ENCODE measurements around the gene NIPBL.

NIPBL gene

GRCh38 chr5:36870399-36871040, 6.0 kb upstream of the NIPBL start:
- Mint-ChIP-seq H3K36me3 (ENCODE audit: low read depth) (peaks cover 3% of the 10 kb centered on the region), H3K4me3 (no peak overlapping the region), H3K9me3 (no peaks in the 10 kb centered on the region), H3K27me3 (ENCODE audit: low read depth) (no peaks in the 10 kb centered on the region), H3K4me1 (ENCODE audit: low read depth) (peaks cover 31% of the 10 kb centered on the region), H3K27ac (peak overlapping the region; percentile 33)

- H3K4me1 Mint-ChIP-seq (ENCODE audit: low read depth): peaks cover 40% of the 10 kb centered on the region
- H3K36me3 Mint-ChIP-seq (ENCODE audit: low read depth): peaks cover 12% of the 10 kb centered on the region
- H3K27me3 Mint-ChIP-seq (ENCODE audit: low read depth): no peaks in the 10 kb centered on the region
- peak overlapping the region; percentile 97 for H3K27ac Mint-ChIP-seq
- H3K9me3 Mint-ChIP-seq: no peaks in the 10 kb centered on the region
- peak overlapping the region; percentile 90 for H3K4me3 Mint-ChIP-seq
These were observed 2.1 kb upstream of the NIPBL start for GRCh38 chr5:36874465-36874864.

- no peaks in the 10 kb centered on the region for H3K27me3 Mint-ChIP-seq (ENCODE audit: low read depth)
- H3K9me3 Mint-ChIP-seq: no peaks in the 10 kb centered on the region
- H3K27ac Mint-ChIP-seq: peak overlapping the region; percentile 97
- H3K4me1 Mint-ChIP-seq (ENCODE audit: low read depth): peaks cover 40% of the 10 kb centered on the region
- H3K36me3 Mint-ChIP-seq (ENCODE audit: low read depth): peaks cover 12% of the 10 kb centered on the region
- H3K4me3 Mint-ChIP-seq: peak overlapping the region; percentile 90
These were observed 1.3 kb upstream of the NIPBL start for GRCh38 chr5:36875051-36875789.

- Mint-ChIP-seq H3K36me3 (ENCODE audit: low read depth) (peaks cover 9% of the 10 kb centered on the region), H3K9me3 (no peaks in the 10 kb centered on the region), H3K4me3 (peak overlapping the region; percentile 90), H3K27me3 (ENCODE audit: low read depth) (no peaks in the 10 kb centered on the region), H3K4me1 (ENCODE audit: low read depth) (peaks cover 37% of the 10 kb centered on the region), H3K27ac (peak overlapping the region; percentile 97)
These were observed 725 bp upstream of the NIPBL start for GRCh38 chr5:36875790-36876298.

GRCh38 chr5:36876965-36877666, 547 bp downstream of the NIPBL start:
- Mint-ChIP-seq H3K36me3 (ENCODE audit: low read depth) (peaks cover 9% of the 10 kb centered on the region), H3K27me3 (ENCODE audit: low read depth) (no peaks in the 10 kb centered on the region), H3K4me1 (ENCODE audit: low read depth) (peaks cover 42% of the 10 kb centered on the region)

GRCh38 chr5:36877667-36878391, 1.3 kb downstream of the NIPBL start:
- H3K9me3 Mint-ChIP-seq: no peaks in the 10 kb centered on the region
- no peaks in the 10 kb centered on the region for H3K27me3 Mint-ChIP-seq (ENCODE audit: low read depth)
- peaks cover 45% of the 10 kb centered on the region for H3K4me1 Mint-ChIP-seq (ENCODE audit: low read depth)
- H3K4me3 Mint-ChIP-seq: peak overlapping the region; percentile 90
- peak overlapping the region; percentile 97 for H3K27ac Mint-ChIP-seq
- peaks cover 9% of the 10 kb centered on the region for H3K36me3 Mint-ChIP-seq (ENCODE audit: low read depth)

More at GRCh38 chr5:36876965-36877666, 547 bp downstream of the NIPBL start:
- peak overlapping the region; percentile 90 for H3K4me3 Mint-ChIP-seq
- H3K27ac Mint-ChIP-seq: peak overlapping the region; percentile 97
- H3K9me3 Mint-ChIP-seq: no peaks in the 10 kb centered on the region

- peaks cover 9% of the 10 kb centered on the region for H3K36me3 Mint-ChIP-seq (ENCODE audit: low read depth)
- H3K4me3 Mint-ChIP-seq: peak overlapping the region; percentile 90
- no peaks in the 10 kb centered on the region for H3K27me3 Mint-ChIP-seq (ENCODE audit: low read depth)
- peak overlapping the region; percentile 97 for H3K27ac Mint-ChIP-seq
- H3K9me3 Mint-ChIP-seq: no peaks in the 10 kb centered on the region
- peaks cover 41% of the 10 kb centered on the region for H3K4me1 Mint-ChIP-seq (ENCODE audit: low read depth)
These were observed 2.0 kb downstream of the NIPBL start for GRCh38 chr5:36878392-36879082.

GRCh38 chr5:36879274-36880033, 2.9 kb downstream of the NIPBL start:
- no peaks in the 10 kb centered on the region for H3K9me3 Mint-ChIP-seq
- H3K27me3 Mint-ChIP-seq (ENCODE audit: low read depth): no peaks in the 10 kb centered on the region
- peaks cover 11% of the 10 kb centered on the region for H3K36me3 Mint-ChIP-seq (ENCODE audit: low read depth)
- peaks cover 43% of the 10 kb centered on the region for H3K4me1 Mint-ChIP-seq (ENCODE audit: low read depth)
- H3K4me3 Mint-ChIP-seq: peak overlapping the region; percentile 90
- H3K27ac Mint-ChIP-seq: no peak overlapping the region

- Mint-ChIP-seq H3K27me3 (ENCODE audit: low read depth) (no peaks in the 10 kb centered on the region), H3K4me3 (no peak overlapping the region), H3K4me1 (ENCODE audit: low read depth) (peaks cover 37% of the 10 kb centered on the region), H3K36me3 (ENCODE audit: low read depth) (peaks cover 14% of the 10 kb centered on the region), H3K9me3 (no peaks in the 10 kb centered on the region), H3K27ac (no peak overlapping the region)
These were observed 4.2 kb downstream of the NIPBL start for GRCh38 chr5:36880761-36881160.

- H3K27me3 Mint-ChIP-seq (ENCODE audit: low read depth): no peaks in the 10 kb centered on the region
- no peak overlapping the region for H3K4me3 Mint-ChIP-seq
- no peaks in the 10 kb centered on the region for H3K9me3 Mint-ChIP-seq
- no peak overlapping the region for H3K27ac Mint-ChIP-seq
- H3K36me3 Mint-ChIP-seq (ENCODE audit: low read depth): peaks cover 13% of the 10 kb centered on the region
- H3K4me1 Mint-ChIP-seq (ENCODE audit: low read depth): peaks cover 37% of the 10 kb centered on the region
These were observed 4.7 kb downstream of the NIPBL start for GRCh38 chr5:36881304-36881703.

- Mint-ChIP-seq H3K27me3 (ENCODE audit: low read depth) (no peaks in the 10 kb centered on the region), H3K4me3 (no peak overlapping the region), H3K4me1 (ENCODE audit: low read depth) (peaks cover 39% of the 10 kb centered on the region), H3K27ac (no peak overlapping the region), H3K36me3 (ENCODE audit: low read depth) (peaks cover 13% of the 10 kb centered on the region), H3K9me3 (no peaks in the 10 kb centered on the region)
These were observed 5.2 kb downstream of the NIPBL start for GRCh38 chr5:36881807-36882206.

GRCh38 chr5:36882250-36882649, 5.7 kb downstream of the NIPBL start:
- H3K4me1 Mint-ChIP-seq (ENCODE audit: low read depth): peaks cover 41% of the 10 kb centered on the region
- peak overlapping the region; percentile 3 for H3K27ac Mint-ChIP-seq
- peaks cover 13% of the 10 kb centered on the region for H3K36me3 Mint-ChIP-seq (ENCODE audit: low read depth)
- no peak overlapping the region for H3K4me3 Mint-ChIP-seq
- H3K27me3 Mint-ChIP-seq (ENCODE audit: low read depth): no peaks in the 10 kb centered on the region
- H3K9me3 Mint-ChIP-seq: no peaks in the 10 kb centered on the region

GRCh38 chr5:36883894-36884462, 7.4 kb downstream of the NIPBL start:
- H3K27me3 Mint-ChIP-seq (ENCODE audit: low read depth): no peaks in the 10 kb centered on the region
- peaks cover 43% of the 10 kb centered on the region for H3K4me1 Mint-ChIP-seq (ENCODE audit: low read depth)
- H3K4me3 Mint-ChIP-seq: no peak overlapping the region
- peaks cover 9% of the 10 kb centered on the region for H3K36me3 Mint-ChIP-seq (ENCODE audit: low read depth)
- H3K9me3 Mint-ChIP-seq: no peaks in the 10 kb centered on the region
- no peak overlapping the region for H3K27ac Mint-ChIP-seq
